ENCODE results near the gene AFF3. TPM values are rescaled to one million over a fixed set of nuclear protein-coding genes. Genes with fewer than 3 reads are reported as not detected.
"Not testable (repeated sequence)": the region's sequence is repeated elsewhere in the genome, so short reads cannot be mapped to it uniquely, and the experiment has no call there.

The AFF3 gene
- total and polyA plus RNA-seq, 3 donors from 2014 or later: 18.0 to 34.4 (median 27.1) TPM

GRCh38 chr2:99735753-99736152, 406.6 kb downstream of the AFF3 start:
- Histone ChIP-seq H3K36me3 (ENCODE audit: low read depth, missing control alignments) (no peaks in the 10 kb centered on the region), H3K4me1 (no peaks in the 10 kb centered on the region), H3K9me3 (no peaks in the 10 kb centered on the region), H3K27me3 (no peaks in the 10 kb centered on the region), H3K4me3 (no peak overlapping the region), H3K27ac (no peak overlapping the region)
- DNase-seq: no peak
- intact Hi-C loops (cut with DNase I; ENCODE audit: low total_unique reads): no loop called here
- TF ChIP-seq CTCF (IDR thresholded peaks at IDR 0.05) (no peak), POLR2A (IDR thresholded peaks at IDR 0.05) (no peak)
- 61 to 85% methylated on average over 1 of the region's 1 CpG for WGBS, 2 donors

- H3K9me3 ChIP-seq; H3K4me3 ChIP-seq; H3K4me1 ChIP-seq; H3K36me3 ChIP-seq (ENCODE audit: low read depth, missing control alignments); H3K27me3 ChIP-seq; H3K27ac ChIP-seq; intact Hi-C loops (cut with DNase I; ENCODE audit: low total_unique reads); DNase-seq: not testable (repeated sequence)
- WGBS, 2 donors: 76 to 80% methylated on average over 8 of the region's 8 CpGs
These were observed 407.1 kb downstream of the AFF3 start for GRCh38 chr2:99735314-99735713.

GRCh38 chr2:99734236-99734635, 408.2 kb downstream of the AFF3 start:
- no peaks in the 10 kb centered on the region for H3K4me1 ChIP-seq
- TF ChIP-seq CTCF (IDR thresholded peaks at IDR 0.05) (no peak), POLR2A (IDR thresholded peaks at IDR 0.05) (no peak)
- H3K4me3 ChIP-seq: no peak overlapping the region
- no peaks in the 10 kb centered on the region for H3K9me3 ChIP-seq
- H3K27me3 ChIP-seq: no peaks in the 10 kb centered on the region
- H3K27ac ChIP-seq: no peak overlapping the region
- WGBS, 2 donors: 86 to 94% methylated on average over 2 of the region's 2 CpGs
- no peaks in the 10 kb centered on the region for H3K36me3 ChIP-seq (ENCODE audit: low read depth, missing control alignments)
- no peak for DNase-seq
- intact Hi-C loops (cut with DNase I; ENCODE audit: low total_unique reads): no loop called here

GRCh38 chr2:99729104-99730025, 413.0 kb downstream of the AFF3 start:
- H3K36me3 ChIP-seq (ENCODE audit: low read depth, missing control alignments): no peaks in the 10 kb centered on the region
- intact Hi-C loops (cut with DNase I; ENCODE audit: low total_unique reads): no loop called here
- H3K27ac ChIP-seq: no peak overlapping the region
- 74 to 75% methylated on average over 7 of the region's 7 CpGs for WGBS, 2 donors
- no peaks in the 10 kb centered on the region for H3K9me3 ChIP-seq
- H3K4me1 ChIP-seq: no peaks in the 10 kb centered on the region
- no peak overlapping the region for H3K4me3 ChIP-seq
- no peak for DNase-seq
- H3K27me3 ChIP-seq: no peaks in the 10 kb centered on the region
- TF ChIP-seq CTCF (IDR thresholded peaks at IDR 0.05): no peak
- TF ChIP-seq POLR2A (IDR thresholded peaks at IDR 0.05): no peak

- no peak overlapping the region for H3K27ac ChIP-seq
- 70 to 90% methylated on average over 4 of the region's 4 CpGs for WGBS, 2 donors
- H3K9me3 ChIP-seq: no peaks in the 10 kb centered on the region
- H3K4me1 ChIP-seq: no peaks in the 10 kb centered on the region
- intact Hi-C loops (cut with DNase I; ENCODE audit: low total_unique reads): no loop called here
- DNase-seq: no peak
- no peaks in the 10 kb centered on the region for H3K36me3 ChIP-seq (ENCODE audit: low read depth, missing control alignments)
- H3K4me3 ChIP-seq: no peak overlapping the region
- TF ChIP-seq POLR2A (IDR thresholded peaks at IDR 0.05) (no peak), CTCF (IDR thresholded peaks at IDR 0.05) (no peak)
- H3K27me3 ChIP-seq: no peaks in the 10 kb centered on the region
These were observed 414.2 kb downstream of the AFF3 start for GRCh38 chr2:99728166-99728565.
